Epithelial cell of proximal tubule (primary cell): ENCODE results near the gene SNW1. TPM values are rescaled to one million over a fixed set of nuclear protein-coding genes. Genes with fewer than 3 reads are reported as not detected.

Experiments used
- DNase-seq: peaks from one replicate; pipeline ENCODE4 v3.0.0-alpha.2; 2011; ENCODE audit warnings: low read depth
- H3K4me3 ChIP-seq: 2 replicates; pipeline ENCODE4 v1.5.1; 2011; ENCODE audit warnings: low read depth, mild to moderate bottlenecking, low read length
- total RNA-seq: library from RNA; depleted of rRNA; stranded (reverse); fragments of >200 nt; gene quantifications from 2 replicates; pipeline ENCODE4 v1.2.3, GENCODE V29; 2015
- TF ChIP-seq, protein P1 (sequence below): conservative IDR thresholded peaks from 2 replicates; pipeline ENCODE4 v1.5.1; 2012; ENCODE audit warnings: low read depth, mild to moderate bottlenecking, low read length

The SNW1 gene
- total RNA-seq, 1 donor from 2014 or later = 62.0 TPM

- DNase-seq = no peak
- no peak overlapping the region for H3K4me3 ChIP-seq
- TF ChIP-seq, protein P1, sequence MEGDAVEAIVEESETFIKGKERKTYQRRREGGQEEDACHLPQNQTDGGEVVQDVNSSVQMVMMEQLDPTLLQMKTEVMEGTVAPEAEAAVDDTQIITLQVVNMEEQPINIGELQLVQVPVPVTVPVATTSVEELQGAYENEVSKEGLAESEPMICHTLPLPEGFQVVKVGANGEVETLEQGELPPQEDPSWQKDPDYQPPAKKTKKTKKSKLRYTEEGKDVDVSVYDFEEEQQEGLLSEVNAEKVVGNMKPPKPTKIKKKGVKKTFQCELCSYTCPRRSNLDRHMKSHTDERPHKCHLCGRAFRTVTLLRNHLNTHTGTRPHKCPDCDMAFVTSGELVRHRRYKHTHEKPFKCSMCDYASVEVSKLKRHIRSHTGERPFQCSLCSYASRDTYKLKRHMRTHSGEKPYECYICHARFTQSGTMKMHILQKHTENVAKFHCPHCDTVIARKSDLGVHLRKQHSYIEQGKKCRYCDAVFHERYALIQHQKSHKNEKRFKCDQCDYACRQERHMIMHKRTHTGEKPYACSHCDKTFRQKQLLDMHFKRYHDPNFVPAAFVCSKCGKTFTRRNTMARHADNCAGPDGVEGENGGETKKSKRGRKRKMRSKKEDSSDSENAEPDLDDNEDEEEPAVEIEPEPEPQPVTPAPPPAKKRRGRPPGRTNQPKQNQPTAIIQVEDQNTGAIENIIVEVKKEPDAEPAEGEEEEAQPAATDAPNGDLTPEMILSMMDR = no peak
These were observed 46.0 kb downstream of the SNW1 start for GRCh38 chr14:77714926-77715325.

DNA sequence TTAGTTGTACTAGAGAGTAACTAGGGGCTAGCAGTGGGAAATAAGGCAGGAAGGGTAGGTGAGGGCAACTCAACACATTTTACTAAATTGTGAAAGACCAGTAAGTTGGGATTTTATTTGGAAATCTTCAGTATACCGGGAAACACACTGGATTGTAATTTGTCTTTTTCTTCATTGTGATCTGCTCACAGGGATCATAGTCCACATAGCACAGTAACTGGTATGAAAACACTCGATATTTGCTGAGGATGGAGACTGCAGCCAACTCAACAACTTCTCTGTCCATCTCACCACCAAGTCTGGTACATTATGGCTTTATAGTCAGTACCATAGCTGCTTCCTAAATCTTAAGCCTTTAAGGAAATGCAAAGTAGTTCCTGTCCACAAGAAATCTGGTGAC lies 50.6 kb downstream of the SNW1 start:
- DNase-seq = no peak
- no peak overlapping the region for H3K4me3 ChIP-seq
- TF ChIP-seq, protein P1 = no peak

DNA sequence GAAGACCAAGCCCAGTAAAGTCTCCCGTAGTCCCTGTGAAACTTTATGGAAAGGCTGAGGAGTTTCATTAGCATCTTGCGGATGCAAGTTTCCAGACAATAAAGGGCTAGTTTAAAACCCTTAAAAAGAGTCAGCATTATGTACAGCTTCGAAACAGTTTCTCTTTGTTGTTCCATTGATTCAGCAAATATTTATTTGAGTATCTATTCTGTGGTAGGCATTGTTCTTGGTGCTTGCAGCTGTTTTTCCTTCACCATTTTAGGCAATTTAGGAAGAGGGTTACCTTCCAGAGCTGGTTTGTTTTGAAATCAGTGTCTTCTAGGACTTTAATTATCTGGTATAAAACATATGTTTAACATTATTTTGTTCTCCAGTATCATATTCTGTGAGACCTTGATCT lies 51.5 kb downstream of the SNW1 start:
- no peak for DNase-seq
- peak overlapping the region; percentile 99 for H3K4me3 ChIP-seq

GRCh38 chr14:77708749-77709148 lies 52.2 kb downstream of the SNW1 start:
- TF ChIP-seq, protein P1 = no peak
- DNase-seq = no peak
- H3K4me3 ChIP-seq = peak overlapping the region; percentile 99

More for the DNA sequence above, 51.5 kb downstream of the SNW1 start:
- TF ChIP-seq, protein P1 = no peak

DNA sequence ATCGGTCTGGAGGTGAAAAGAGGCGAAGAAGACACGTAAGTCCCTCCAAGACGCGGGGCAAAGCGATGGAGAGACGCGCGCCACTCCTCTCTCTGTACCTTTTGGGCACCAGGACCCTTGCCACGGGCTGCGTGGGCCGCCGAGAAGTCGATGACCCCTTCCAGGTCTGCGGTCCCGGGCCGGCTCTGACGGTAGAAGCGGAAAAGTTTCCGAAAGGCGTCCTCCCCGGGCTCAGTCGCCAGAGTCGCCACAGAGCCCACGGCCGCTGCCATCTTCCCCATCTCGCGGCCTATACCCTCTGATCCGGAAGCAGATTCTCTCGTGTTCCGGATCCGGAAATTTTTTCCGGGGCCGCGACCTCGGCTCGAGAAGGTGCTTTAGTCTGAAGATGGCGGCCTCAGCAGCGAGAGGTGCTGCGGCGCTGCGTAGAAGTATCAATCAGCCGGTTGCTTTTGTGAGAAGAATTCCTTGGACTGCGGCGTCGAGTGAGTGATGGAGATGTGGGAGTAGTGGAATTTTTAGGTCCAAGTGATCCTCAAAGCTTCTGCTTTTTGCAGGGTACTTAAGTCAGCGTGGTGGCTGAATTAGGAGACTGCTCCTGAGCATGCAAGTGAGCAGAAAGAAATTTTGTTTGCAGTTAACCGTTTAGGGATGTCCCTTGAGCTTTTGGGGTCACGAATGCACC lies 53.1 kb downstream of the SNW1 start, which contains the start of the genes ALKBH1 and SLIRP:
Gene ALKBH1, minus strand, starts transcription at position 300 of the 685 bp plus-strand sequence. Its CDS starts 19 bp downstream, at position 281.
Gene SLIRP, plus strand, starts transcription at position 380 of the 685 bp plus-strand sequence. Its CDS starts 9 bp downstream, at position 389.
- peak within 1 kb of the TSS; percentile 99 for H3K4me3 ChIP-seq
- DNase-seq = no peak
- TF ChIP-seq, protein P1 = no peak

GRCh38 chr14:77707355-77707723 lies 53.6 kb downstream of the SNW1 start:
- DNase-seq = no peak
- TF ChIP-seq, protein P1 = peak; percentile 55
- H3K4me3 ChIP-seq = peak overlapping the region; percentile 99

GRCh38 chr14:77691259-77691658 lies 69.7 kb downstream of the SNW1 start:
- TF ChIP-seq, protein P1 = no peak
- H3K4me3 ChIP-seq = no peak overlapping the region
- DNase-seq = no peak
